Endothelial cell of umbilical vein (primary cell): ENCODE measurements around the gene ALG11. TPM values are rescaled to one million over a fixed set of nuclear protein-coding genes. Genes with fewer than 3 reads are reported as not detected.

ENCODE experiments used
- BruUV-seq: library from RNA; stranded (reverse); fragments of 400-500 nt; replicated peaks from 2 replicates; lab custom pipeline; 2021; lab: Mats Ljungman, UMichigan
- CTCF ChIA-PET: fragments of 300-600, 350-600 bp; sonication (Branson Sonifier 250); formaldehyde crosslinking; loops from one replicate; lab custom pipeline; 2021; ENCODE audit warnings: antibody characterized with exemption, inconsistent platforms; lab: Charles Lee
- POLR2A ChIA-PET: fragments of 300-600, 350-600 bp; sonication (Branson Sonifier 250); formaldehyde crosslinking; loops from one replicate; lab custom pipeline; 2021; ENCODE audit warnings: antibody characterized with exemption, inconsistent platforms; lab: Charles Lee
- DNase-seq: peaks from one replicate; pipeline ENCODE4 v3.0.0-alpha.2; 2011; ENCODE audit warnings: low read depth, low spot score
- FAIRE-seq: peaks from 2 replicates; lab custom pipeline; 2011; peaks lifted over from hg19 to GRCh38; lab: Jason Lieb, UNC
- H2AFZ ChIP-seq: 2 replicates; pipeline ENCODE4 v1.6.0; 2012; ENCODE audit warnings: low read depth, low read length, control low read depth, inconsistent platforms
- H3K27ac ChIP-seq: 2 replicates; pipeline ENCODE4 v1.5.1; 2011; ENCODE audit warnings: low read depth, mild to moderate bottlenecking, control low read depth, low read length, moderate library complexity; ENCODE audit not compliant: insufficient read depth
- H3K27me3 ChIP-seq, 2 experiments: 2 replicates each; pipeline versions ENCODE4 v1.6.0 to v1.6.1; 2011; ENCODE audit warnings: low read length in 2 of 2, mixed read lengths in 1 of 2; ENCODE audit not compliant: control insufficient read depth in 2 of 2, insufficient read depth in 2 of 2
- H3K36me3 ChIP-seq, 2 experiments: 2 replicates in 1 of 2; 3 replicates in 1 of 2; pipeline ENCODE4 v1.5.1; 2011; ENCODE audit warnings: low read length in 2 of 2, mild to moderate bottlenecking in 1 of 2, moderate library complexity in 1 of 2; ENCODE audit not compliant: control insufficient read depth in 2 of 2, insufficient read depth in 2 of 2; ENCODE audit errors: extremely low read depth in 1 of 2
- H3K4me1 ChIP-seq: 3 replicates; pipeline ENCODE4 v1.5.1; 2011; ENCODE audit warnings: mild to moderate bottlenecking, low read length; ENCODE audit not compliant: control insufficient read depth, insufficient read depth; ENCODE audit errors: extremely low read depth
- H3K4me2 ChIP-seq: 2 replicates; pipeline ENCODE4 v1.6.1; 2011; ENCODE audit warnings: low read length, control low read depth, mixed read lengths; ENCODE audit not compliant: insufficient read depth
- H3K4me3 ChIP-seq, 3 experiments: fragments of 200-600 bp in 1 of 3; sonication (generic), shearing (Covaris generic) in 1 of 3; replicated peaks in 1 of 3; 2 replicates each; pipeline ENCODE4 v1.5.1; 2011 to 2016; ENCODE audit warnings: control low read depth in 3 of 3, low read length in 3 of 3, mild to moderate bottlenecking in 2 of 3, inconsistent platforms in 1 of 3, low read depth in 1 of 3, moderate library complexity in 1 of 3; ENCODE audit not compliant: insufficient read depth in 1 of 3
- H3K79me2 ChIP-seq: 2 replicates; pipeline ENCODE4 v1.6.0; 2012; ENCODE audit warnings: low read length, inconsistent platforms; ENCODE audit not compliant: control insufficient read depth, insufficient read depth
- H3K9ac ChIP-seq: replicated peaks from 2 replicates; pipeline ENCODE3; 2011; ENCODE audit warnings: low read length, control low read depth; ENCODE audit not compliant: insufficient read depth; ENCODE audit errors: extremely low read depth
- H3K9me1 ChIP-seq: replicated peaks from 3 replicates; pipeline ENCODE4 v1.6.0; 2011; ENCODE audit warnings: mild to moderate bottlenecking, low read length; ENCODE audit not compliant: control insufficient read depth, insufficient read depth; ENCODE audit errors: extremely low read depth
- H3K9me3 ChIP-seq: replicated peaks from 2 replicates; pipeline ENCODE4 v1.5.1; 2012; ENCODE audit warnings: low read length, inconsistent platforms; ENCODE audit not compliant: control insufficient read depth, insufficient read depth
- H4K20me1 ChIP-seq: replicated peaks from 2 replicates; pipeline ENCODE3; 2011; ENCODE audit warnings: mild to moderate bottlenecking, low read length; ENCODE audit not compliant: control insufficient read depth, insufficient read depth; ENCODE audit errors: extremely low read depth
- EZH2 ChIP-seq: IDR thresholded peaks from 2 replicates; pipeline ENCODE4 v1.6.1; 2012; ENCODE audit warnings: borderline replicate concordance, low read depth, mild to moderate bottlenecking, moderate library complexity, low read length, inconsistent platforms; ENCODE audit not compliant: severe bottlenecking
- FOS ChIP-seq: IDR thresholded peaks from 2 replicates; pipeline ENCODE4 v1.6.1; 2011; ENCODE audit warnings: mild to moderate bottlenecking, low read length, moderate library complexity, borderline replicate concordance; ENCODE audit not compliant: insufficient read depth
- GATA2 ChIP-seq: IDR thresholded peaks from 2 replicates; pipeline ENCODE4 v1.7.0; 2011; ENCODE audit warnings: low read depth, mild to moderate bottlenecking, moderate library complexity, mixed read lengths, low read length; ENCODE audit not compliant: insufficient read length, insufficient read depth
- JUN ChIP-seq: IDR thresholded peaks from 2 replicates; pipeline ENCODE4 v1.6.1; 2011; ENCODE audit warnings: borderline replicate concordance, low read depth; ENCODE audit not compliant: insufficient read length, insufficient read depth
- MAX ChIP-seq: IDR thresholded peaks from 2 replicates; pipeline ENCODE4 v1.6.1; 2011; ENCODE audit not compliant: insufficient read depth, insufficient read length
- MYC ChIP-seq: IDR thresholded peaks from one replicate; pipeline ENCODE4 v1.6.1; 2011; ENCODE audit warnings: mild to moderate bottlenecking, low read depth, low read length
- POLR2A ChIP-seq: IDR thresholded peaks from 2 replicates; pipeline ENCODE4 v1.6.1; 2012; ENCODE audit warnings: low read depth, mild to moderate bottlenecking, control low read depth, low read length
- POLR2AphosphoS5 ChIP-seq: IDR thresholded peaks from 2 replicates; pipeline ENCODE4 v1.6.1; 2012; ENCODE audit warnings: low read depth, mild to moderate bottlenecking, control low read depth, low read length, moderate library complexity; ENCODE audit not compliant: insufficient read depth
- dilution Hi-C: fragments of 300-500 bp; cut with MboI; formaldehyde crosslinking; loops from one replicate; pipeline ENCODE4 v1.15.0; 2019; ENCODE audit warnings: low sequenced_read_pairs; ENCODE audit not compliant: extremely low pct_ligation_motif_present
- intact Hi-C: fragments of 100-400 bp; cut with micrococcal nuclease; formaldehyde crosslinking; loops from one replicate; pipeline ENCODE4 v1.10.0; 2022
- polyA plus RNA-seq, 4 experiments: library from polyadenylated mRNA; depleted of rRNA in 3 of 4; stranded (reverse) in 3 of 4; unstranded in 1 of 4; fragments of >200 nt; gene quantifications; 2 replicates each; pipeline versions ENCODE4 v1.2.1 to v1.2.3, GENCODE V29; 2011 to 2012; ENCODE audit warnings: missing spikeins in 1 of 4
- total RNA-seq: library from RNA; stranded (reverse); gene quantifications from 2 replicates; pipeline ENCODE4 v1.2.3, GENCODE V29; 2021
- TF ChIP-seq, protein P1 (sequence below), 2 donors: IDR thresholded peaks; 1 replicate in 1 of 2; 2 replicates in 1 of 2; pipeline ENCODE4 v1.5.1; 2011; ENCODE audit warnings: low read length in 2 of 2, mild to moderate bottlenecking in 2 of 2, moderate library complexity in 2 of 2, control low read depth in 1 of 2, inconsistent platforms in 1 of 2, low read depth in 1 of 2; ENCODE audit not compliant: insufficient read depth in 1 of 2; ENCODE audit errors: extremely low read depth in 1 of 2

Gene ALG11
- total and polyA plus RNA-seq, 2 donors (not counting 3 experiments of a cell fraction or from before 2014, with no cell fraction given), result 6.5 to 31.0 TPM

- H3K4me2 ChIP-seq, result no peak overlapping the region
- CTCF ChIA-PET, result no interaction called here
- no peak for FAIRE-seq
Measured at GRCh38 chr13:51978796-51979556, 33.2 kb upstream of the ALG11 start.

More at GRCh38 chr13:51978796-51979556, 33.2 kb upstream of the ALG11 start:
- dilution Hi-C loops (no loop called here), intact Hi-C loops (no loop called here)
- no peak for DNase-seq
- H3K36me3 ChIP-seq, result no peaks in the 10 kb centered on the region
- H3K9me3 ChIP-seq, result no peaks in the 10 kb centered on the region
- H3K27me3 ChIP-seq, result no peaks in the 10 kb centered on the region
- H3K27ac ChIP-seq, result no peak overlapping the region
- no peaks in the 10 kb centered on the region for H3K9me1 ChIP-seq
- no peaks in the 10 kb centered on the region for H3K4me1 ChIP-seq
- no peak overlapping the region for H3K9ac ChIP-seq
- no TSS peak for BruUV-seq
- H2AFZ ChIP-seq, result no peak overlapping the region
- POLR2A ChIA-PET, result no interaction called here
- H3K79me2 ChIP-seq, result no peaks in the 10 kb centered on the region
- TF ChIP-seq EZH2, result no peak
- TF ChIP-seq POLR2A, result no peak
- no peak for TF ChIP-seq MYC
- no peak for TF ChIP-seq FOS
- TF ChIP-seq POLR2AphosphoS5, result no peak
- TF ChIP-seq, protein P1, sequence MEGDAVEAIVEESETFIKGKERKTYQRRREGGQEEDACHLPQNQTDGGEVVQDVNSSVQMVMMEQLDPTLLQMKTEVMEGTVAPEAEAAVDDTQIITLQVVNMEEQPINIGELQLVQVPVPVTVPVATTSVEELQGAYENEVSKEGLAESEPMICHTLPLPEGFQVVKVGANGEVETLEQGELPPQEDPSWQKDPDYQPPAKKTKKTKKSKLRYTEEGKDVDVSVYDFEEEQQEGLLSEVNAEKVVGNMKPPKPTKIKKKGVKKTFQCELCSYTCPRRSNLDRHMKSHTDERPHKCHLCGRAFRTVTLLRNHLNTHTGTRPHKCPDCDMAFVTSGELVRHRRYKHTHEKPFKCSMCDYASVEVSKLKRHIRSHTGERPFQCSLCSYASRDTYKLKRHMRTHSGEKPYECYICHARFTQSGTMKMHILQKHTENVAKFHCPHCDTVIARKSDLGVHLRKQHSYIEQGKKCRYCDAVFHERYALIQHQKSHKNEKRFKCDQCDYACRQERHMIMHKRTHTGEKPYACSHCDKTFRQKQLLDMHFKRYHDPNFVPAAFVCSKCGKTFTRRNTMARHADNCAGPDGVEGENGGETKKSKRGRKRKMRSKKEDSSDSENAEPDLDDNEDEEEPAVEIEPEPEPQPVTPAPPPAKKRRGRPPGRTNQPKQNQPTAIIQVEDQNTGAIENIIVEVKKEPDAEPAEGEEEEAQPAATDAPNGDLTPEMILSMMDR (IDR thresholded peaks at IDR 0.05; ENCODE audit: extremely low read depth in 1 of 2, insufficient read depth in 1 of 2, low read depth in 1 of 2, low read length in 2 of 2), result no peak
- no peak for TF ChIP-seq GATA2
- TF ChIP-seq JUN, result no peak
- TF ChIP-seq MAX, result no peak
- no peak overlapping the region for H3K4me3 ChIP-seq
- no peaks in the 10 kb centered on the region for H4K20me1 ChIP-seq
